ENCODE measurements around the gene GLTPD2. TPM values are rescaled to one million over a fixed set of nuclear protein-coding genes. Genes with fewer than 3 reads are reported as not detected.

GLTPD2 gene
- not detected for total RNA-seq

DNA sequence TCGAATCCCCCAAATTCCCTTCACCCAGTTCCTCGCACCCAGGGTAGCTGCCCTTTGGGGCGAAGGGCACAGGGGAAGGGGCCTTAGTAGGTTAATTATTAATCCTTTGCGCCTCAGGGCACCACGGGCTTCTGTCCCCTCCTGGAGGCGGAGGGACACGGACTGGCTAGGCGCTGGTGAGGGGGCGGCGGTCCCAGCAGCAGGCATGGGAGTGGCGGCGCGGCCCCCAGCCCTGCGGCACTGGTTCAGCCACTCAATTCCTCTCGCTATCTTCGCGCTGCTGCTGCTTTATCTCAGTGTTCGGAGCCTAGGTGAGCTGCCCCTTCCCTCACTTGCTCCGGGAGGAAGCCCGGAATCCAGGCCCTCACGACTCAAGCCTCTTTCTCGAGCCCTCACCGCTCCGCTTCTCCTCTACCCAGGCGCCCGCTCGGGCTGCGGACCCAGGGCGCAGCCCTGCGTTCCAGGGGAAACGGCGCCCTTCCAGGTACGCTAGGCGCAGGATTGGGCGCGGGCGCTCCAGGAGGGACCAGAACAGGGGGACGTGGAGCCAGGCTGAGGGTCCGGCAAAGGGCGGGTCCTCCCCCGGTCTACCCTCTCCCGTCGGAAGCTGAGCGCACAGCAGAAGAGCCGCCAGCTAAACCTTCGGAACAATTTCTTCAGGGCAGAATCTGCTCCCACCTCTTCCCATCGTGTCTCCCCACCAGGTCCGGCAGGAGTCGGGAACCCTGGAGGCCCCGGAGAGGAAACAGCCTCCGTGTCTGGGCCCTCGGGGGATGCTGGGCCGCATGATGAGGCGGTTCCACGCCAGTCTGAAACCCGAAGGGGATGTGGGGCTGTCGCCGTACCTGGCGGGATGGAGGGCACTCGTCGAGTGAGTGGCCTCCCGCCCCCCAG lies at the start of gene GLTPD2:
Gene GLTPD2, plus strand, starts transcription at position 158 of the 894 bp plus-strand sequence. Its CDS starts 48 bp downstream, at position 206.
- Histone ChIP-seq H3K4me3 (peak within 1 kb of the TSS; percentile 60 to 80), H3K4me1 (peaks cover 48% of the 10 kb centered on the region), H3K36me3 (no peaks in the 10 kb centered on the region), H3K9me3 (no peaks in the 10 kb centered on the region), H3K27me3 (no peaks in the 10 kb centered on the region), H3K27ac (peak within 1 kb of the TSS; percentile 88)
- no peak for DNase-seq (ENCODE audit: extremely low spot score in 2 of 2)
- intact Hi-C loops (cut with DNase I), result loop anchor here (5.0 to 10.0 kb wide), 3 partner anchors 54 to 103 kb away; partner anchors contain the start of genes ARRB2, CXCL16, MED11 and ZMYND15
- peak in 1 of 2 donors; percentile 10 for TF ChIP-seq POLR2AphosphoS5 (IDR thresholded peaks at IDR 0.05; ENCODE audit: insufficient read depth in 1 of 2, low read depth in 1 of 2)
- TF ChIP-seq CTCF (IDR thresholded peaks at IDR 0.05), result no peak

GRCh38 chr17:4739122-4740024 lies 49.4 kb upstream of the GLTPD2 start, which contains the start of the genes CXCL16 and ZMYND15:
TSS of gene CXCL16 (minus strand) at chr17:4739928. CDS start at chr17:4739339, 589 bp downstream.
TSS of gene ZMYND15 (plus strand) at chr17:4739833. CDS start at chr17:4740549, 716 bp downstream.
- Histone ChIP-seq H3K36me3 (no peaks in the 10 kb centered on the region), H3K27ac (peak within 1 kb of the TSS; percentile 34), H3K27me3 (no peaks in the 10 kb centered on the region), H3K4me3 (peak within 1 kb of the TSS; percentile 62 to 65), H3K4me1 (peaks cover 18% of the 10 kb centered on the region), H3K9me3 (no peaks in the 10 kb centered on the region)
- intact Hi-C loops (cut with DNase I), result loop anchor here (10.0 kb wide), 1 partner anchor 45 kb away; the partner anchor contains the start of genes GLTPD2 and VMO1
- peak in 1 of 2 donors; percentile 26 for TF ChIP-seq POLR2A (IDR thresholded peaks at IDR 0.05)
- TF ChIP-seq CTCF (IDR thresholded peaks at IDR 0.05), result no peak
- TF ChIP-seq POLR2AphosphoS5 (IDR thresholded peaks at IDR 0.05; ENCODE audit: insufficient read depth in 1 of 2, low read depth in 1 of 2), result peak in 1 of 2 donors; percentile 61
- DNase-seq (ENCODE audit: extremely low spot score in 2 of 2), result no peak

GRCh38 chr17:4740025-4740351 lies 48.8 kb upstream of the GLTPD2 start:
- Histone ChIP-seq H3K27ac (peak overlapping the region; percentile 34), H3K27me3 (no peaks in the 10 kb centered on the region), H3K4me1 (peaks cover 19% of the 10 kb centered on the region), H3K9me3 (no peaks in the 10 kb centered on the region), H3K36me3 (no peaks in the 10 kb centered on the region), H3K4me3 (peak overlapping the region; percentile 62 to 65)
- TF ChIP-seq POLR2A (IDR thresholded peaks at IDR 0.05), result no peak
- no peak for TF ChIP-seq CTCF (IDR thresholded peaks at IDR 0.05)
- no peak for TF ChIP-seq POLR2AphosphoS5 (IDR thresholded peaks at IDR 0.05; ENCODE audit: insufficient read depth in 1 of 2, low read depth in 1 of 2)
- no peak for DNase-seq (ENCODE audit: extremely low spot score in 2 of 2)
- intact Hi-C loops (cut with DNase I), result no loop called here

- Histone ChIP-seq H3K36me3 (no peaks in the 10 kb centered on the region), H3K9me3 (no peaks in the 10 kb centered on the region), H3K27ac (no peak overlapping the region), H3K27me3 (peaks cover 2% of the 10 kb centered on the region), H3K4me3 (no peak overlapping the region), H3K4me1 (peaks cover 25% of the 10 kb centered on the region)
- no peak for TF ChIP-seq CTCF (IDR thresholded peaks at IDR 0.05)
- no peak for TF ChIP-seq POLR2A (IDR thresholded peaks at IDR 0.05)
- no peak for TF ChIP-seq POLR2AphosphoS5 (IDR thresholded peaks at IDR 0.05; ENCODE audit: insufficient read depth in 1 of 2, low read depth in 1 of 2)
- intact Hi-C loops (cut with DNase I), result no loop called here
- DNase-seq (ENCODE audit: extremely low spot score in 2 of 2), result no peak
Measured at GRCh38 chr17:4740584-4740983, 48.2 kb upstream of the GLTPD2 start.
